ENCODE results near the gene CDK2AP2. TPM values are rescaled to one million over a fixed set of nuclear protein-coding genes. Genes with fewer than 3 reads are reported as not detected.
A peak's percentile ranks its signal among the peaks of the same experiment; 100 is the strongest.

Gene CDK2AP2
- total RNA-seq, 2 experiments from 2014 or later, result 53.5 to 55.5 TPM

DNA sequence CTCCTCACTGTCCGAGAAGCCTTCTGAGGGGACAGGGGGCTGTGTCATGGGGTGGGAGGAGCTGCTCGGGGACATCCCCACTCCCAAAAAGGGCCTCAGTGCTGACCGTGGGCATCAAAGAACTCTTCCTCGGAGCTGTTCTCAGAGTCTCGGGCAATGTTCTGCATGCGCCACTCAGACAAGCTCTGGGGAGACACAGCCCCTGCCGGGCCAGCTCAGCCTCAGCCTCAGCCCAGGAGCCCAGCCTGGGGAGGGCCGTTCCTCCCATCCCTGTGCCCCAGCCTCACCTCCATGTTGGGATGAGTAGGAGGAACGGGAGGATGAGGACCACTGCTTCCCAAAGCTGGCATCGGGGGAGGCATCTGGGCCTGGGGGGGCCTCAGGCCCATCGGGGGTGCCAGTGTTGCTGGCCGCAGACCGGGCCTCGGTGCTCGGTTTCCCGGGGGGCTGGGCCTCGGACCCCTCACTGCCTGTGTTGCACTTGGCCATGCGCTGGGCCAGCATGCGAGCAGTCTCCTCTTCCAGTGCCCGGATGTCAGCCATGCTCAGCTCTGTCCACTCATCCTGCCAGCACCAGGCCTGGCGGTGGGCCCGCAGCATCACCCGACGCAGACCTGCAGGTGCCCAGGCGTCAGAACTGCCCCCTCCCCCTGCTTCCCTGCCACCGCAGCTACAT, 8.0 kb downstream of the CDK2AP2 start:
- H3K27ac Mint-ChIP-seq, result no peak overlapping the region
- H3K4me1 Mint-ChIP-seq (ENCODE audit: low read depth), result peaks cover 23% of the 10 kb centered on the region

DNA sequence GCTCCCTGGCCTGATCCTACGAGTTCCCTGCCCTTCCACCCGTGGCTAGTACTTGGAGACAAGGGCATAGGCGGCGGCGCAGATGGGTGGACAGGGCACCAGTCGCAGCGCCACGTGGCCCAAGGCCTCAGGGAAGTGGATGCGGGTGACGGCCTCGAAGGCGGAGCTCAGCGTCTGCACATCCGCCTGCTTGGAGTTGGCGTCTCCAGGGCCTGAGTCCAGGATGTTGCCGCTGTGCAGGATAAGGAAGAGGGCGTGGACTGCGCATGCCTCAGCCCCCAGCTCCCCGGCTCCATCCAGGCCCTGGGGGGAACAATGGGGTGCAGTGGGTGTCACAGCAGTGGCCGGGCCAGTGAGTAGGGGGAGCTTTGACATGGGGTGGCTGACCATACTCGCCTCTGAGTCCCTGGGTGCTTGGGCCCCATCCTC, 9.4 kb downstream of the CDK2AP2 start:
- Mint-ChIP-seq H3K9me3 (no peaks in the 10 kb centered on the region), H3K4me1 (ENCODE audit: low read depth) (peaks cover 22% of the 10 kb centered on the region), H3K4me3 (no peak overlapping the region), H3K36me3 (ENCODE audit: low read depth) (peaks cover 24% of the 10 kb centered on the region), H3K27ac (no peak overlapping the region), H3K27me3 (no peaks in the 10 kb centered on the region)
- POLR2A ChIA-PET, result interaction anchor here (8.8 kb wide), 1 partner anchor 10 kb away, joined by 108 read pairs; no protein-coding TSS in a partner anchor
- no peak for DNase-seq
- no peak for ATAC-seq
- TF ChIP-seq CTCF (IDR thresholded peaks at IDR 0.05), result no peak
- intact Hi-C loops (cut with micrococcal nuclease), result no loop called here
- CTCF ChIA-PET, result no interaction called here

More for the DNA sequence above, 8.0 kb downstream of the CDK2AP2 start:
- CTCF ChIA-PET, result no interaction called here
- no peak for TF ChIP-seq CTCF (IDR thresholded peaks at IDR 0.05)
- POLR2A ChIA-PET, result interaction anchor here (1.5 to 8.8 kb wide), 2 partner anchors 11 to 62 kb away, joined by 6 to 108 read pairs; partner anchors contain the start of gene PTPRCAP
- intact Hi-C loops (cut with micrococcal nuclease), result no loop called here
- DNase-seq, result no peak
- H3K9me3 Mint-ChIP-seq, result no peaks in the 10 kb centered on the region
- no peak for ATAC-seq
- H3K27me3 Mint-ChIP-seq, result no peaks in the 10 kb centered on the region
- H3K36me3 Mint-ChIP-seq (ENCODE audit: low read depth), result peaks cover 24% of the 10 kb centered on the region
- H3K4me3 Mint-ChIP-seq, result no peak overlapping the region

DNA sequence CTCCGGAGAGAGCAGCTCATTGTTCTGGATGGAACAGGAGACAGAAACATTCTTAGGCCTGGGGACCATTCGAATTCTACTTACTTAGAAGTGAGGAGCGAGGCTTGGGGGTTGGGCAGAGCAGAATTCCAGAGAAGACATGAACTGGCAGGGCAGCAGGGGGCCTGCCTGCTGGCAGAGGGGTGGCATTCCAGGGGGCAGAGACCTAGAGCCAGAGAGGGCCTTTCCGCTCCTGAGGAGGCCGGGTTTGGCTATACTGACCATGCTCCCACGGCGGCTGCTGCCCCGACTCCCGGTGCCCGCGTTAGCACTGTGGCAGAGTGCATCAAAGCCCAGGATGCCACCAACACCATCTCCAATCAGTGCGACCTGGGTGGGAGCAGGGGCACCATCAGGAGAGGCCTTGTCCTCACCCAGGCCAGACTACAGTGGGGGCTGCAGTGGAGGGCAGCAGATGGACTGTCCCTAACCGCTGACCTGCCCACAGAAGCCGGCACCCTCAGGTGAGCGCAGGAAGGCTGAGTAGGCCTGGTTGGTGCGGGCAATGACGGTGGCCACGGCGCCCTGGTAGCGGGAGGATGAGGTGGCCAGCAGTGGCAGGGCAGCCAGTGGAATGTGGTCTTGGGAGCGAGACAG, 10.2 kb downstream of the CDK2AP2 start:
- POLR2A ChIA-PET, result interaction anchor here (1.2 to 8.8 kb wide), 3 partner anchors 9 to 84 kb away, joined by 3 to 108 read pairs (median 3); no protein-coding TSS in a partner anchor
- H3K9me3 Mint-ChIP-seq, result no peaks in the 10 kb centered on the region
- TF ChIP-seq CTCF (IDR thresholded peaks at IDR 0.05), result no peak
- intact Hi-C loops (cut with micrococcal nuclease), result no loop called here
- DNase-seq (no peak), ATAC-seq (no peak)
- H3K27me3 Mint-ChIP-seq, result no peaks in the 10 kb centered on the region
- H3K4me3 Mint-ChIP-seq, result no peak overlapping the region
- peak overlapping the region; percentile 34 for H3K27ac Mint-ChIP-seq
- CTCF ChIA-PET, result no interaction called here
- H3K36me3 Mint-ChIP-seq (ENCODE audit: low read depth), result peaks cover 21% of the 10 kb centered on the region
- peaks cover 16% of the 10 kb centered on the region for H3K4me1 Mint-ChIP-seq (ENCODE audit: low read depth)

DNA sequence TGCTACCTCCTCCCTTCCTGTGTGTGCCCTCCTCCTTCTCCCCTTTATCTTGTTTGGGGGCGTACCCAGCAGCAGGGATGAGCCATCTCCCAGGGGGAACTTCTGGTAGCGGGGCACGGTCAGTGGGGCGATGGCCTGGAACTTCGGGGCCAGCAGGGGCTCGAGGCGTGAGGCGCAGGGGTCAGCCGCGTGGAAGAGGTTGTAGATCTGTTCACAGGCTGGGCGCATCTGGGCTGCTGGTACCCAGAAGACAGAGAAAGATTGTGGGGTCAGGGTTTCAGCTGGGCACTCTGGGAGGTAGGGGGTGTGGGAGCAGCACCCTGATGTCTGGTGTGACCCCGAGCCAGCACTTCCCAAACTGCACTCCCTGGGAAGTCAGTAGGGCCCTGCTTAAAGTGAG, 11.8 kb downstream of the CDK2AP2 start:
- H3K27me3 Mint-ChIP-seq, result no peaks in the 10 kb centered on the region
- intact Hi-C loops (cut with micrococcal nuclease), result no loop called here
- POLR2A ChIA-PET, result no interaction called here
- no peak for ATAC-seq
- CTCF ChIA-PET, result interaction anchor here (1.4 kb wide), 1 partner anchor 145 kb away, joined by 3 read pairs; no protein-coding TSS in a partner anchor
- no peak overlapping the region for H3K4me3 Mint-ChIP-seq
- peaks cover 20% of the 10 kb centered on the region for H3K36me3 Mint-ChIP-seq (ENCODE audit: low read depth)
- no peak overlapping the region for H3K27ac Mint-ChIP-seq
- DNase-seq, result no peak
- TF ChIP-seq CTCF (IDR thresholded peaks at IDR 0.05), result no peak
- H3K9me3 Mint-ChIP-seq, result no peaks in the 10 kb centered on the region
- peaks cover 7% of the 10 kb centered on the region for H3K4me1 Mint-ChIP-seq (ENCODE audit: low read depth)
